Lung microvascular endothelial cell (primary cell): ENCODE data around the gene TRIM24. TPM values are rescaled to one million over a fixed set of nuclear protein-coding genes. Genes with fewer than 3 reads are reported as not detected.
A peak's percentile ranks its signal among the peaks of the same experiment; 100 is the strongest.
"Not testable (repeated sequence)": the region's sequence is repeated elsewhere in the genome, so short reads cannot be mapped to it uniquely, and the experiment has no call there.

Source experiments
- DNase-seq, 2 donors: peaks; one replicate each; pipeline versions ENCODE4 v3.0.0 to v3.0.0-alpha.2; 2010; ENCODE audit warnings: low read depth in 2 of 2
- total RNA-seq: library from RNA; depleted of rRNA; stranded (reverse); fragments of >200 nt; gene quantifications from 2 replicates; pipeline ENCODE4 v1.2.1, GENCODE V29; 2014

Gene TRIM24
- total RNA-seq = 6.8 and 12.5 TPM in 2 replicates

- DNase-seq = no peak
Measured at GRCh38 chr7:138460176-138460648, at the start of gene TRIM24. Gene TRIM24, plus strand, starts transcription at chr7:138460259. Its CDS starts 290 bp downstream, at chr7:138460549.

DNA sequence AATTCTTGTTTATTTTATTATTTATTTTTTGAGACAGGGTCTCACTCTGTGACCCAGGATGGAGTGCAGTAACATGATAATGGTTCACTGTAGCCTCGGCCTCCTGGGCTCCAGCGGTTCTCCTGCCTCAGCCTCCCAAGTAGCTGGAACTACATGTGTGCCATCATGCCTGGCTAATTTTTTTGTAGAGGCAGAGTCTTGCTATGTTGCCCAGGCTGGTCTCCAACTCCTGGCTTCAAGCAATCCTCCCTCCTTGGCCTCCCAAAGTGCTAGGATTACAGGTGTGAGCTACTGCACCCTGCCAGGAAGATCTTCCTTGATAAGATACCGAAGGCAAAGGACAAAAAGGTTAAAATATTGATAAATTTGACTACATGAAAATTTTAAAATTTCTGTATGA lies 48.0 kb upstream of the TRIM24 start:
- DNase-seq = not testable (repeated sequence)

DNA sequence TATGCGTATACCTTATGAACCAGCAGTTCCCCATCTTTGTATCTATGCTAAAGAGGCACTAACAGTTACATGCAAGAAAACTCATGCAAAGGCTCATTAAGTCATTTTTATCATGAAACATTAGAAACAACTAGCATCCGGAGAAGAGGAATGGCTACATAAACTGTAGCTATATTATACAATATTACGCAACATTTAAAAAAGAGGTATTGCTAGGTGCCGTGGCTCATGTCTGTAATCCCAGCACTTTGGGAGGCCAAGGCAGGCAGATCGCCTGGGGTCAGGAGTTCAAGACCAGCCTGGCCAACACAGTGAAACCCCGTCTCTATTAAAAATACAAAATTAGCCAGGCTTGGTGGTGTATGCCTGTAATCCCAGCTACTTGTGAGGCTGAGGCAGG lies 47.1 kb upstream of the TRIM24 start:
- not testable (repeated sequence) for DNase-seq

DNA sequence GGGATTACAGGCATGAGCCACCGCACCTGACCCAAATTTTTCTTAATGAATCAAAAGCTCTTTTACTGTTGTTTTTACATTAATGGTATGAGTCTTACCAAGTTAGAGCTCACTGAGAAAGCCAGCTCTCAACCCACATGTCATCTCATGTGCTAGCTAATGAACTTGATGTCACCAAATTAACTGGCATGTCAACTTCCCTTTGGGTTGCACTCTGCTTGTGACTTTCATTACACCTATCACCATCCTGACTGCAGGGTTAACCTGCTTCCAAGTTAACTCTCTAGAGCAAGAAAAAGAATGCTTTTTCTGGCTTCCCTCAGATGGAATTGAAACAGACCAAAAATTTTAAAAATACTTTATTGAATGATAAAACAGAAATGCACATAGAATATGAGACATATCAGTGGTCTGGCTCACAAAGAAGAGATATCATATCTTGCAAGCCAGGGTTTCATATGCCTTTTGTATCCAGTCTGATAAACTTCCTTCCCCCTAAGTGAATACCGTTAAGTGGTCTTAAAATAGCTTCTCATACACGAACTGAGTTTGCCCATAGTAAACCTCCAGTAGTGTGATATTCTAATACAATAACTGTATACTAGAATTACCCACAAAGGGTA lies 42.9 kb upstream of the TRIM24 start:
- no peak for DNase-seq

GRCh38 chr7:138417764-138418163 lies 42.3 kb upstream of the TRIM24 start:
- no peak for DNase-seq

DNA sequence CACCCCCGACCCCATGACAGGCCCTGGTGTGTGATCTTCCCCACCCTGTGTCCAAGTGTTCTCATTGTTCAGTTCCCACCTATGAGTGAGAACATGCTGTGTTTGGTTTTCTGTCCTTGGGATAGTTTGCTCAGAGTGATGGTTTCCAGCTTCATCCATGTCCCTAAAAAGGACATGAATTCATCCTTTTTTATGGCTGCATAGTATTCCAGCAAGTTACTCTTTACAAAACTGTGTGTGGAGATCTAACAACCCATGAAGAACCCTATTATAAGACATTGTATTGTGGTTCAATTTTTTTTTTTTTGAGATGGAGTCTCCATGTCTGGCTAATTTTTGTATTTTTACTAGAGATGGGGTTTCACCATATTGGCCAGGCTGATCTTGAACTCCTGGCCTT lies 41.7 kb upstream of the TRIM24 start:
- not testable (repeated sequence) for DNase-seq

DNA sequence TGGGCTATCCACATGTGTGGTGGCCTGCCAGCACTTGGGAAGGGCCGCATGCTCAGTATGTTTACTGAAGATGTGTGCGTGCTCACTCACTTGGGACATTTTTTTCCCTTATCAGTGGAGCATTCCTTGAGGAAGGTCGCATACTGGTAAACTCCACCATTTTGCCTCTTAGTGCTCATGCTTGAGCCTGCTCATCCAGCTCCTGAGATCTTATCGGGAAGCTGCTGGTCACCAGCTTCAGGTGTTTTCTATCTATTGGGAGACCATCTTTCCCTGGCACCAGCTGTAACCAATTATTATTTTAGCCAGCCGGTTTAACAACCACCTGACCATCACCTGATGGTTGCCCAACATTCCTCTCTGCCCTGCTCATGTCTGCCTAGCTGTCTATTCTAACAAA lies 35.0 kb upstream of the TRIM24 start:
- no peak for DNase-seq

GRCh38 chr7:138429577-138430250 lies 30.3 kb upstream of the TRIM24 start:
- no peak for DNase-seq

DNA sequence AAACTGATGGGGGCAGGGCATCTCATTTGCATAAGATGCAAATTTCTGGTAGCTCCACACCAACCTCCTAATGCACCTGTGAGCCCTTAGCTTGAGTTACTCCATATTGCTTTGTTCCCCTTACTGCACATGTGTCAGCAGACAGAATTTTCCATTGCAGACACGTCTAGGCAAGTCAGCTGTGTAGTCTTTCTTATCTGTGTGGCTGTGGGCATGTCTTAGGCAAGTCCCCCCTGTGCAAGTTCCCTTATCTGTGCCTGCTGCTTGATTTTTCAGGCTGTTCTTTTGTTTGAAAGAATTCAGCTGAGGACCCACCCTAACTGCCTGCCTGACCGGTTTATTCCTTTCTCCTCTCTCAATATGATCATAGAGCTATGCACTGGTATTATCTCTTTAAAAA lies 28.5 kb upstream of the TRIM24 start:
- no peak for DNase-seq

- no peak for DNase-seq
Measured at GRCh38 chr7:138433583-138434443, 26.2 kb upstream of the TRIM24 start.

DNA sequence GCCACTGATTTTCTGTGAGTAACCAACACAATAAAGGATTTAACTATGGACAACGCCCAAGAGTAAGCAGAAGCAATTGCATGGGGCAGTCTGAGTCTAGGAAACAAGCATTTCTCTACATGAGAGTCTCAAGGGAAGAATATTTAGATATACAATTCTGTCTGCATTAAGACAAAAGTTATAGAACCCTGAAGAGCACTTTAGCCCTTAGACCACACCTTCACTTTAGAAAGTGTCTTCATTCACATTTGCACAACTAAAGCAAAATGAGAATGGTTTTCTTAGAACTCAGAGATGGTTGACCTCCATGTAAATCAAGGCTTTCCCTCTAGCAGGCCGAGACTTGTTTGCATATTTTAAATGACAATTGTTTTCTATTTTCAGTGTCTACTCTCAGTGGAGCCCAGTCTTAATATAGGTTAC lies 25.5 kb upstream of the TRIM24 start:
- no peak for DNase-seq

GRCh38 chr7:138435231-138435919 lies 24.7 kb upstream of the TRIM24 start:
- DNase-seq = no peak

DNA sequence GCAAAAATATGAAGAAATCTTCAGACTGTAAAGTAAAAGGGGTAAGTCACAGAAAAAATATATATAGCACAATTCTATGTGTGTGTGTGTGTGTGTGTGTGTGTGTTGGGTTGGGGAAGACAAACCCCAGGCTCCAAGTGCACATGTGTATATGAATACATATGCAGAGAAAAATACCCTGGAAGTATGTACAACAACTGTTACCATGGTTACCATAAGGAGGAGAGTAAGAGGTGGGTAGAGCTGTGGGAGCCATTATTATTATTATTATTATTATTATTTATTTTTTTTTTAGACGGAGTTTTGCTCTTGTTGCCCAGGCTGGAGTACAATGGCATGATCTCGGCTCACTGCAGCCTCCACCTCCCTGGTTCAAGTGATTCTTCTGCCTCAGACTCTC lies 23.7 kb upstream of the TRIM24 start:
- no peak for DNase-seq

DNA sequence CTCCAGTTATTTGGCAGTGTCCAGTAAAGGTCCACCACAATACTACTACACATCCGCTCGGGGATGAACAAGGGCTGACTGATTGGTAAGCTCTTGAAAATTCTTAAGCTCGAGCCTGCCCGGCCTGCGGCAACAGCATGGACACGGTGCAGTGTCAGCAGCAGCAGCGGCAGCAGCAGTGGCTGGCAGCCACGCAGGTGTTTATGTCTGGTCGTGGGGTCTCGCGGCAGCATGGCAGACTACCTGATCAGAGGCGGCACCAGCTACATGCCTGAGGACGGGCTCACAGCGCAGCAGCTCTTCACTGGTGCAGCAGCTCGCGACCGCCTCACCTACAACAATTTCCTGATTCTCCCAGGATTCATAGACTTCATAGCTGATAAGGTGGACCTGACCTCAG lies 19.6 kb upstream of the TRIM24 start:
- DNase-seq = no peak

- no peak for DNase-seq
Measured at GRCh38 chr7:138442822-138443221, 17.2 kb upstream of the TRIM24 start.

GRCh38 chr7:138449580-138449979 lies 10.5 kb upstream of the TRIM24 start:
- DNase-seq = peak; percentile 16 to 46

GRCh38 chr7:138455609-138456008 lies 4.5 kb upstream of the TRIM24 start:
- no peak for DNase-seq

GRCh38 chr7:138456220-138456619 lies 3.8 kb upstream of the TRIM24 start:
- no peak for DNase-seq

DNA sequence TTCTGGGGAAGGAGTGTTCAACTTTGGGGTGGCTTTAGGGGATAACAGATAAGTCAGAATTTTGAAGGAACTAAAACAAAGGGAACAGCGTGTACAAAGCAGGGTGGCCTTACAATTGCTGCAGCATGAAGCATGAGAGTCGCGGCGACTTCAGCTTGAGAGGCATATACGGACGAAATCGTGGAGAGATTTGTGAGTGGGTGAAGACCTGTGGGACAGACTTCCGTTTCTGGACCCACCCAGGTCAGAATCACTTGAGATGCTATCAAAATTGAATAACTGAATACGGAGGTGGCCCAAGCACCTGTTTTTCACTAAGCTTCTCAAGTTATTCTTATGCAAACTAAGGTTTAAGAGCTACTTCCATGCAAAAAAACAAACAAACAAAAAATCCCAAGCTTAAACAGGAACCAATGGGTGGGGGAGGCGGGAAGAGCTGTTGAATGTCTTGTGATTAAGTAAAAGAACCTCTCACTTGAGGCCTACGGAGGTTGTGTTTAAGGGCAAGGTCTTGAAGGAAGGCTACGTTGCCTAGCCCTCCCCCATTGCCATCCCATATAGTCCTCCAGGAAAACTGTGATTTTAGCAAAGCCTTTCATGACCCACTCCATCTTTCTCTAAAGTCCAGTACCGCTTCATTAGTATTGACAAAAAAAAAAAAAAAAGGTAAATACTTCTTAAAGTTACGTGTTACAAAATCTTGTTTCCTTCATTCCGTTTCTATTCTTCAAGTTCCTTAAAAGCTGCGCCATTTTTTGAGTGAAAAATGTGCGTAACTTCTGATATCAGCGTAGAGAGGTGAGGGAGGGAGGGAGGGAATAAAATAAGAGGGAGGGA lies 1.3 kb upstream of the TRIM24 start:
- no peak for DNase-seq

GRCh38 chr7:138459413-138460175 lies 465 bp upstream of the TRIM24 start:
- DNase-seq = peak; percentile 99
